Body of pancreas (tissue), 4 donors: Measurements from ENCODE around the gene COL21A1. TPM values are rescaled to one million over a fixed set of nuclear protein-coding genes. Genes with fewer than 3 reads are reported as not detected.
"Not testable (repeated sequence)": the region's sequence is repeated elsewhere in the genome, so short reads cannot be mapped to it uniquely, and the experiment has no call there.

ENCODE experiments used
- ATAC-seq: fragments of 150-250 bp; one replicate; pipeline ENCODE4 v1.9.1; 2016
- DNase-seq, 4 donors: peaks; one replicate each; pipeline ENCODE4 v3.0.0-alpha.2; 2019
- H3K27ac ChIP-seq, 4 donors: fragments of 200-600 bp; sonication (generic); 1 replicate in 3 of 4; 2 replicates in 1 of 4; pipeline versions ENCODE4 v1.5.1 to v1.6.1; 2016 to 2019; ENCODE audit warnings: mild to moderate bottlenecking in 1 of 4, mixed read lengths in 1 of 4, moderate library complexity in 1 of 4
- H3K27me3 ChIP-seq, 2 donors: fragments of 200-600 bp; sonication (generic); one replicate each; pipeline ENCODE4 v1.6.0; 2016; ENCODE audit warnings: mild to moderate bottlenecking in 1 of 2
- H3K36me3 ChIP-seq, 2 donors: fragments of 200-600 bp; sonication (generic); replicated peaks in 1 of 2; 2 replicates each; pipeline ENCODE4 v1.5.1; 2016; ENCODE audit warnings: low read depth in 2 of 2; ENCODE audit not compliant: insufficient read depth in 1 of 2
- H3K4me1 ChIP-seq: fragments of 200-600 bp; sonication (generic); one replicate; pipeline ENCODE4 v1.6.0; 2016
- H3K4me3 ChIP-seq, 2 donors: fragments of 200-600 bp; sonication (generic); 1 replicate in 1 of 2; 2 replicates in 1 of 2; pipeline ENCODE4 v1.5.1; 2016 to 2019
- H3K9me3 ChIP-seq, 3 donors: fragments of 200-600 bp; sonication (generic); 1 replicate in 2 of 3; 2 replicates in 1 of 3; pipeline ENCODE4 v1.5.1; 2016
- POLR2A ChIP-seq, 3 donors: fragments of 450-650 bp; IDR thresholded peaks; one replicate each; pipeline ENCODE4 v1.6.1; 2016; ENCODE audit warnings: antibody characterized with exemption in 3 of 3, mild to moderate bottlenecking in 2 of 3
- WGBS, 2 donors: methylation state at CpG; one replicate each; pipeline ENCODE4 v1.1.5; 2017; 5-methylcytosine and 5-hydroxymethylcytosine counted together
- intact Hi-C: fragments of 100-400 bp; cut with DNase I; formaldehyde crosslinking; loops from one replicate; pipeline ENCODE4 v1.15.1; 2023
- total RNA-seq, 2 donors: library from RNA; depleted of rRNA; stranded (reverse); fragments of >200 nt; gene quantifications; one replicate each; pipeline ENCODE4 v1.1.0, GENCODE V29; 2016
- TF ChIP-seq, protein P1 (sequence below), 7 experiments: fragments of 450-650 bp in 4 of 7; fragments of 200-600 bp in 3 of 7; sonication (generic) in 3 of 7; IDR thresholded peaks; one replicate each; pipeline ENCODE4 v1.5.1; 2016 to 2019; ENCODE audit warnings: antibody characterized with exemption in 7 of 7

COL21A1 gene
- total RNA-seq, 2 donors from 2014 or later = 1.3 to 4.2 TPM

- TF ChIP-seq POLR2A (IDR thresholded peaks at IDR 0.05) = no peak
- TF ChIP-seq, protein P1, sequence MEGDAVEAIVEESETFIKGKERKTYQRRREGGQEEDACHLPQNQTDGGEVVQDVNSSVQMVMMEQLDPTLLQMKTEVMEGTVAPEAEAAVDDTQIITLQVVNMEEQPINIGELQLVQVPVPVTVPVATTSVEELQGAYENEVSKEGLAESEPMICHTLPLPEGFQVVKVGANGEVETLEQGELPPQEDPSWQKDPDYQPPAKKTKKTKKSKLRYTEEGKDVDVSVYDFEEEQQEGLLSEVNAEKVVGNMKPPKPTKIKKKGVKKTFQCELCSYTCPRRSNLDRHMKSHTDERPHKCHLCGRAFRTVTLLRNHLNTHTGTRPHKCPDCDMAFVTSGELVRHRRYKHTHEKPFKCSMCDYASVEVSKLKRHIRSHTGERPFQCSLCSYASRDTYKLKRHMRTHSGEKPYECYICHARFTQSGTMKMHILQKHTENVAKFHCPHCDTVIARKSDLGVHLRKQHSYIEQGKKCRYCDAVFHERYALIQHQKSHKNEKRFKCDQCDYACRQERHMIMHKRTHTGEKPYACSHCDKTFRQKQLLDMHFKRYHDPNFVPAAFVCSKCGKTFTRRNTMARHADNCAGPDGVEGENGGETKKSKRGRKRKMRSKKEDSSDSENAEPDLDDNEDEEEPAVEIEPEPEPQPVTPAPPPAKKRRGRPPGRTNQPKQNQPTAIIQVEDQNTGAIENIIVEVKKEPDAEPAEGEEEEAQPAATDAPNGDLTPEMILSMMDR (IDR thresholded peaks at IDR 0.05) = no peak
- DNase-seq (no peak), ATAC-seq (no peak)
- no peak overlapping the region for H3K4me3 ChIP-seq
- H3K9me3 ChIP-seq = no peaks in the 10 kb centered on the region
- no peaks in the 10 kb centered on the region for H3K27me3 ChIP-seq
- H3K27ac ChIP-seq = no peak overlapping the region
- intact Hi-C loops = no loop called here
- H3K36me3 ChIP-seq = no peaks in the 10 kb centered on the region
- 70 to 80% methylated on average over 1 of the region's 1 CpG for WGBS, 2 donors
- no peaks in the 10 kb centered on the region for H3K4me1 ChIP-seq
Measured at GRCh38 chr6:56022678-56023077, 224.7 kb downstream of the COL21A1 start.

DNA sequence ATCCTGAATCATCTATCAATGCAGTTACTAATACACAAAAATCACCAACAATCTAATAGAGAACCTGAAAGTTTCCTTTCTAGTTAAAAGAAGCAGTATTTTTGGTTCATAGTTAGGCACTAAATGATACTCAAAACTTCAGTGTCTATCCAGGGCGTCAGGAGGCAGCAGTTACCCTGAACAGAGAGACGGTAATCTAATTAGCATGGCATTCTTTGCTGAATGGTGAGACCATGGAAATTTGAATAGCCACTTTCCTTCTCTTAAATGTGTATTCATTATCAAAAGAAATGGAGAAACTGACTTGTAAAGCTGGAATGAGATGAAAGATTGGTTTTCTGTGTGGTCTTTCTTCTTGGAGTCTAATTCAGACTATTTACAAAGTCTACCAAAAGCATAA, 225.4 kb downstream of the COL21A1 start:
- intact Hi-C loops = no loop called here

GRCh38 chr6:56019973-56020372, 227.4 kb downstream of the COL21A1 start:
- Histone ChIP-seq H3K4me1 (no peaks in the 10 kb centered on the region), H3K9me3 (no peaks in the 10 kb centered on the region), H3K36me3 (no peaks in the 10 kb centered on the region), H3K27me3 (no peaks in the 10 kb centered on the region), H3K4me3 (no peak overlapping the region), H3K27ac (no peak overlapping the region)
- TF ChIP-seq POLR2A (IDR thresholded peaks at IDR 0.05) = no peak
- TF ChIP-seq, protein P1 (IDR thresholded peaks at IDR 0.05) = no peak
- DNase-seq = no peak
- intact Hi-C loops = no loop called here
- 25 to 43% methylated on average over 1 of the region's 1 CpG for WGBS, 2 donors
- no peak for ATAC-seq

More for the DNA sequence above, 225.4 kb downstream of the COL21A1 start:
- no peaks in the 10 kb centered on the region for H3K4me1 ChIP-seq
- TF ChIP-seq POLR2A (IDR thresholded peaks at IDR 0.05) = no peak
- TF ChIP-seq, protein P1 (IDR thresholded peaks at IDR 0.05) = no peak
- ATAC-seq = no peak
- WGBS, 2 donors = 42 to 60% methylated on average over 2 of the region's 2 CpGs
- H3K36me3 ChIP-seq = no peaks in the 10 kb centered on the region
- H3K9me3 ChIP-seq = no peaks in the 10 kb centered on the region
- H3K27ac ChIP-seq = no peak overlapping the region
- no peak for DNase-seq
- H3K4me3 ChIP-seq = no peak overlapping the region
- no peaks in the 10 kb centered on the region for H3K27me3 ChIP-seq

DNA sequence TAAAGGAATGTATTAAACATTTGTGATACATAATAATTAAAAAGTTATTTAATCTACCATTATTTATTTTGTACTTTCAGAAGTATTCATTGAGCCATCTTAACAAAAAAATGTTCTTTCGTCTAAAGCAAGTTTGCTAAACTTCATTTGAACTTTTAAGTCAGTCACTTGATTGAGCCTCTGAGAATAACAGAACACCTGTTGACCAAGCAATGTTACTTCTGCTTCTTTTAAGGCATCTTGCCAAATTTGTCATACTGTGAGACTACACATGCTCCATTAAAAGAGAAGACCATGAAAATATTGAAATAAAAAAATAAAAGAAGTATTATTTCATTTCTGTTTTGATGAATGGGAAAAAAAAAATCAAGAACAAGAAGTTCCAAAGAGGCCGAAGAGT, 230.2 kb downstream of the COL21A1 start:
- no peak for TF ChIP-seq POLR2A (IDR thresholded peaks at IDR 0.05)
- TF ChIP-seq, protein P1 (IDR thresholded peaks at IDR 0.05) = no peak
- DNase-seq (no peak), ATAC-seq (no peak)
- Histone ChIP-seq H3K27ac (no peak overlapping the region), H3K9me3 (no peaks in the 10 kb centered on the region), H3K4me3 (no peak overlapping the region), H3K4me1 (no peaks in the 10 kb centered on the region), H3K36me3 (no peaks in the 10 kb centered on the region), H3K27me3 (no peaks in the 10 kb centered on the region)
- intact Hi-C loops = no loop called here
- WGBS, 2 donors = 65 to 67% methylated on average over 2 of the region's 2 CpGs

GRCh38 chr6:56014039-56014438, 233.3 kb downstream of the COL21A1 start:
- ATAC-seq, H3K27me3 ChIP-seq, H3K36me3 ChIP-seq, intact Hi-C loops, H3K9me3 ChIP-seq, H3K4me3 ChIP-seq, H3K27ac ChIP-seq, H3K4me1 ChIP-seq, DNase-seq: not testable (repeated sequence)
- 78 to 80% methylated on average over 9 to 10 of the region's 10 CpGs for WGBS, 2 donors
